PC-9 (cell line): ENCODE measurements around the gene PLEKHA7.
A peak's percentile ranks its signal among the peaks of the same experiment; 100 is the strongest.

Experiments used
- CTCF ChIP-seq: fragments of 200-600 bp; sonication (generic); conservative IDR thresholded peaks from 2 replicates; pipeline ENCODE4 v1.6.1; 2017; ENCODE audit warnings: mixed run types, antibody characterized with exemption, mild to moderate bottlenecking, moderate library complexity
- EZH2 ChIP-seq: fragments of 200-600 bp; sonication (generic); IDR thresholded peaks from 2 replicates; pipeline ENCODE4 v1.8.0; 2017; ENCODE audit warnings: antibody characterized with exemption, low read depth

- peak; percentile 33; the same call in 1 of the 2 replicates for TF ChIP-seq CTCF
- TF ChIP-seq EZH2: no peak
Measured at GRCh38 chr11:16883174-16883573, 131.0 kb downstream of the PLEKHA7 start.
